ENCODE measurements around the gene LRRC4B.

The LRRC4B gene

DNA sequence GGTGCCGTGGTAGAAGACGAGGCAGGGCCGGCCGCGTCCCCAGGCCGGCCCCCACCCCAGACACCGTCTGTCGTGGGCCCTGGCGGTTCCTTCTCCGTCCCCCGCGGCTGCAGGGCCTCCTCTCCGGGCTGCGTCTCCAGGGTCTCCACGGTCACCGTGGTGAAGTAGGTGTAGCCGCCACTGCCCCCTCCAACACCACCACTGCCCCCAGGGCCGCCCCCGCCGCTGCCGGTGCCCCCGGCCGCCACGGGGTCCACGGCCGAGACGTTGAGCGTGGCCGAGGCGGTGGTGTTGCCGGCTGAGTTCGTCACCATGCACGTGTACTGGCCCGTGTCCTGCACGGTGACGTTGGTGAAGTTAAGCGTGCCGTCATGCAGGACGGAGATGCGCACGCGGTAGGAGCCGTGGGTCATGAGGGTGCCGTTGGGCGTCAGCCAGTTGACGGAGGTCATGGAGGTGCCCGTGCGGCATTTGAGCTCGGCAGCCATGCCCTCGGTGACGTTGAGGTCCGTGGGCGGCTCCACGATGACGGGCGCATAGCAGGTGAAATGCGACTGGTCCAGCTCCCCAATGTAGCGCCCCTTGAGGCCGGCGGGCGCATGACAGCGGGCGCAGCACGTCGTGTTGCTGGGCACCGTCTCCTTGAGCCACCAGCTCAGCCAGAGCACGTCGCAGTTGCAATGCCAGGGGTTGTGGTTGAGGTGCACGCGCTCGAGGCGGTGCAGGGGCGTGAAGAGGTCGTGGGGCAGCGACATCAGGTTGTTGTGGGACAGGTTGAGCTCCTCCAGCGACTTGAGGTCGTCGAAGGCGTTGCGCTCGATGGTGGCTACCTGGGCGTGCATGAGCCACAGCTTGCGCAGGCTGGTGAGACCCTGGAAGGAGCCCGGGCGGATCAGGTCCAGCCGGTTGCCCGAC lies 49.9 kb downstream of the LRRC4B start:
- DNase-seq: no peak

DNA sequence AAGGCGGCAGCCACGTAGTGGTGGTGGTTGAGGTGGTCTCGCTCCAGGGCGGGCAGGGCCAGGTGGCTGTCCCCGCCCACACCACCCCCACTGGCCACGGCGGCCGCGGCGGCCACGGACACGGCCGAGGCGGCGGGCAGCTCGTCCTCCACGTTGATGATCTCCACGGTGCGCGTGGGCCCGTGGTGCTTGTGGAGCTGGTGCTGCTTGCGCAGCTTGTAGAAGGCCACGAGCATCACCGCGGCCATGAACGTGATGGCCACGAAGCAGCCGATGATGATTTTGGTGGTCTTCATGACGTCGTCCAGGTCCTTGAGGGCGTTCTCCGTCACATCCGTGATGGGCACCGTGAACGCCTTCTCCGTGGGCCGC lies 50.5 kb downstream of the LRRC4B start:
- DNase-seq: no peak

DNA sequence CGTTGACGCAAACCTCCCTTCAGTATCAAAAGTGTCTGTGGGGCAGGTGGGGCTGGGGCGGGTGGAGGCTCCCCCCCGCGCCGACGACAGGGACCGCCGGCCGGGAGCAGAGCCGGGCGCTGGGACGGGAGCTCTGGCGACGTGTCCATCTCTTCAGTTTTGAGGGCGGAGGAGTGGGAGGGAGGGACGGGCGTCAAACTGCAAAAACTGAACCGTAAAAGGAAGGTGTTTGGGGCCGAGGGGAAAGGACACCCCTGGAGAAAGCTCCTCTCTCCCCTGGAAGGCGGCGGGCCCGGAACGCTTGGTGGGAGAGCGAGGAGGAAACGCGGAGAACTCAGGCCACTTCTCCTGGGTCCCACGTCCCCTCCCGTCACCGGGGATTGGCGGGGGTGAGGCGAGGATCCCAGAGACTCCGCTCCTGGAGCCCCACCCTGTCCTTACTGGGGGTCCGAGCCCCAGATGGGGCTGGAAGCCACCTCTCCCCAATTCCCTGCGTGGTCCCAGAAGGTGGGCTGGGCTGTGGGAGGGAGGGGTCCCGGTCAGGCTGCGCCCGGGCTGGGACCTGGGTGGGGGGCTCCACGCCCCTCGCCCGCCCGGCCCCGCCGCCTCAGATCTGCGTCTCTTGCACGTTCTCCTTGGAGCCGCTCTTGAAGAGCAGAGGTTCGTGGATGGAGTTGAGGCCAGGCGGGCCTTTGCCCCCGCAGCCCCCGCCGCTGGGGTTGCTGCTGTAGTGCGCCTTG lies 51.1 kb downstream of the LRRC4B start:
- DNase-seq: no peak

DNA sequence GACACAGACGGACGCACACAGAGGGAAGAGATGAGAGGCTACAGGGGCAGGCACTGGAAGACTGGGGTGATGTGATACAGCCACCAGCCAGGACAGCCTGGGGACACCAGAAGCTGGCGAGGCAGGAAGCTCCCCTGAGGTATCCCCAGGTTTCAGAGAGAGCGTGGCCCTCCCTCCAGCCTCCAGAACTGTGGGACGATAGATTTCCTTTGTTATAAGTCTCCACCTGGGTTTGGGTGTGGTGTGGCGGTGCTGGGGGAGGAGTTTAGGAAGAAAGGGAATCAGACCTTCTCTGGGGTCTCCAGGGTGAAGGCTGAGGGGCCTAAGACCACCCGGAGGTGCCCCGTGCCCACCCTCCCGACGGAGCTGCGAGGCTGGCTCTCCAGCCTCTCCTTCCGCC lies 51.8 kb downstream of the LRRC4B start:
- no peak for DNase-seq

DNA sequence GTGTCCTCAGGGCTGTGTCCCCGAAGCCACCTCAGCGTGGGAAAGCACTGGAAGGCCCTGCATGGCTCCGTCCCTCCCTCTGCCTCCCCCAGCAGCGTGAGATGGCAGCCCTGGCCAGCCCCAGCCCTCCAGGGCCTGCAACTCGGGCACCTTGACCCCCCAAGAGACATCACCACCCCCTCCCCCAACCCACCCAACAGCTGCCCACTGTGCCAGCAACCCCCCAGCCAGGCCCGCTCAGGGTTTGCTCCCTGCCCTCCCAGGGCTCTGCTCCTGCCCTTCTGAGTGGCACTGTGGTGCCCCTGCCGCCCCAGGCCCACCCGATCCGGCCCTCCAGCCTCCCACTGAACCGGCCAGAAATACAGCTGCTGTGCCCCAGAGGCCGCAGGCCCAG lies 53.1 kb downstream of the LRRC4B start:
- no peak for DNase-seq

DNA sequence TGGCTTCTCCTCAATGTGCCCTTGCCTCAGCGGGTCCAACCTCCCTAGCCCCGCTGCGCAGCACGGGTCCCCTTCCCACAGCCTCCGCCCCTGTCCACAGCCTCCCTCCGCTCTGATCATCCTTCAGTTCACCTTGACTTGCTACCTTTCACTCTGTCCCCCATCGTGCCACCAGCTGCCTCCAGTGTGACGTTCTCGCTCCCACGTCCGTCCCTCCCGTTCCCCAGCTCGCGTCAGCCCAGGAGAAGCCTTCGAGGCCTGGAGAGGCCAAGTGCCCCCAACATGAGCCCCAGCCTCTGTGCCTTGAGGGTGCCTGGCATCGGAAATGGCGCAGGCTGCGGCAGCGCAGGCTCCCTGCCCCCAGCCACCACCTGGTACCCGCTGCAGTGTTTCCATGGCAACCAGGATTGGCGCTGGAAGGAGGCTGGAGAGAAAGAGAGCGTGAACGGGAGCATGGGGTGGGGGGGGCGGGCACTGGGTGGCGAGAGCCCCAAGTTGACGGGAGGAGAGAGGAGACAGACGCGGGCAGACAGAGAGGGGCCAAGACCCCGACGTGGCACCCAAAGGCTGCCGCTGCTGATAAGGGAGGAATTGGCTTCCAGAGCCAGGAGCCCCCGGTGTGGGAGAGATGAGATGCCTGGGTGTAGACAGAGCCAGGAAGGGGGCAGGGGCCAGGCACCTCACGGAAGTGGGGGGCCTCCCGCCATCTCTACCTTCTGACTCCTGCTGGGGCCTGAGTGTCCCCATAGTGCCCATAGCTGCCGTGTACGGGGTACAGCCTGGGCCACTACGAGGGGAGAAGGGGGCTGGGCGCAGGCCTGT lies 53.7 kb downstream of the LRRC4B start:
- DNase-seq: peak; percentile 5

DNA sequence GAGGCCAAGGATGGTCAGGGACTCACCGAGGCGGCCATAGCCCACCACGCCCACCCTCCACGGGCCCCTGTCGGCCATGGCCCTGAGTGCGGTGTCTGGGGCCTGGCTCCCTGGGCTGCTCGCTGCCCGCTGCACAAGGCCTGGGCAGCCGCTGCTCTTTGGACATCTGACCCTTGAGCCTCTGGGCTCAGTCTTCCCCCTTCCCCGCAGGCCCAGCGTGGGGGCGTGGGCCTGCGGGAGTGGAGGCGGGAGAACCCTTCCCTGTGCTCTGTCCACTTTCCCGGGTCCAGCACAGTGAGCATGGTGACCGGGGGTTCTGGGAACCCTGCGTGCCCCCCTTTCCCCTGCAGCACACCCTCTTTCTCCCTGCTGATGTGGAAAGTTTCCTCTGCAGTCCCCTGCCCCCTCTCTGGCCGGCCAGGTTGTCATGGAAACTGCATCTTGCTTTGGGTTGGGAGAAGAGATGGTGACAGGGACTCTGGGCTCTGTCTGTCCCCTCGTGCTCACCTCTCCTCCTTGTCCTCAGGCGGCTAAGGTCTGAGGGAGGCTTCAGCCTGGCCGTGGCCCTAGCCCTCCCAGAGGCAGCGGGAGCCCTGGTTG lies 54.4 kb downstream of the LRRC4B start, which contains the start of gene ASPDH:
Gene ASPDH, minus strand, starts transcription at position 168 of the 600 bp plus-strand sequence. Its CDS starts 90 bp downstream, at position 78.
- no peak for DNase-seq

DNA sequence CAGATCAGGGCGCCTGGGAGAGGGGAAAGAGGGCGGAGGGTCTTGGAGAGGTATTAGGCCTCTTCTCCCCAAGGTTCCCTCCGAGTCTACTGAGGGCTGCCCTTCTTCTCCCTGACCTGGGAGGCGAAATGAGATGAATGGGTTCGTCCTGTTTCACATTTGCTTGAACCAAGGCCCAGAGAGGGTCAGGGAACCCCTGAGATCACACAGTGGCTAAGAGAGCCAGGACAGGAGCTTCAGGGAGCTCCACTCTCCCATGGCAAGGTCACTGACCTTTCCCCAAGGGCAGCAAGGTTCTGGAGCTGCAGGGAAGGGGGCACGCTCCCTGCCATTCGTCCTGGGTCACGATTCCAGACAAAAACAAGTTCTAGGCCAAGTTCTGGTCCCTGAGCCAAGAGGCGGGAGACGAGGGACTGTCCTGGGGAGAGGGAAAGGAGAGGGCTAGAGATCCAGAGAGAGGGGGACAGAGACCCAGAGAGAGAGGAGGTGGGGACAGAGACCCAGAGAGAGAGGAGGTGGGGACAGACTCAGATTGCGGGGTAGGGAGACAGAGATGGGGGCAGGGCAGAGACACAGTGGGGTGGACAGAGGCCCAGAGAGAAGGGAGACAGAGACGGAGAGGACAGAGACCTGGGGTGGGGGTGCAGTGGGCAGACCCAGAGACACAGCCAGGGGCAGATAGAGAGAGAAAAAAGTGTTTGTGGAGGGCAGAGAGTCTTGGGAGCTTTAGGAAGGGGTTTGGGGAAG lies 55.1 kb downstream of the LRRC4B start:
- no peak for DNase-seq

DNA sequence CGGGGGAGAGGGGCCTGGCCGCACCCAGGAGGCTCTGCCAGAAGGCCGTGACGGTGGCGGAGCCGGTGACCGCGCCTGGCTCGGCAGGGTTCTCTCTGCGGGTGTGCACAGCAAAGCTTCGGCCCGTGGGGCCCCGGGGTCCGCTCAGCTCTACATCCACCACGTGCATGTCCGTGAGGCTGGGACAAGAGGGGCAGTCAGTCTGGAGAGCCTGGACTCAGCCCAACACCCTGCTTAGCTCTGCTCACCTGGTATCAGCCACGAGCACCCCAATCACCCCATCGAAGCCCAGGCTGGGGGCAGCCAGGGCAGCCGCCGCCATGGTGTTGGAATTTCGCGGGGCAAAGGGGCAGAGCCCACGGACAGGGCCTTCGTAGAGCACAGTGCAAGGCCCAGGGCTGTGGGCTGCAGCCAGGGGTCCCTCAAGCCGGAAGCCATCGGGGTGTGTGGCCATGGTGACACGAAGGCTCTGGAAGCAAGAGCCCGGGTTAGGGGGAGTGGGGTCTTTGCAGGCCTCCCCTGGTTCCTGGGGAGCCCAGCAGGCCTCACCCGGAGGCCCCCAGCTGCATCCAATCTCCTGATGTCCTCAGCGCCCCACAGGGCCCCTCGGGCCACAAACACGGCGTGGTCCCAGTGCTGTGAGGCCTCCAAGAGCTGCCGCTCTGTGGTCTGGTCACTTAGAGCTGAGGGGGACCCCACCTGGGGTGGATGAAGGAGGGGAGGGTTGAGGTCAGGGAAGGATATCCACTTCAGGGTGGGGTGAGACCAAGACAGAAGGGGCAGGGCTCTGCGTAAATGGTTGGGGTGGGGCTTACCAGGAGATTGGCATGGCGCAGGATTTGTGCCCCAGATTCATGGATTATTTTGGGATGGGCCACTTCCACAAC lies 55.9 kb downstream of the LRRC4B start:
- DNase-seq: no peak

DNA sequence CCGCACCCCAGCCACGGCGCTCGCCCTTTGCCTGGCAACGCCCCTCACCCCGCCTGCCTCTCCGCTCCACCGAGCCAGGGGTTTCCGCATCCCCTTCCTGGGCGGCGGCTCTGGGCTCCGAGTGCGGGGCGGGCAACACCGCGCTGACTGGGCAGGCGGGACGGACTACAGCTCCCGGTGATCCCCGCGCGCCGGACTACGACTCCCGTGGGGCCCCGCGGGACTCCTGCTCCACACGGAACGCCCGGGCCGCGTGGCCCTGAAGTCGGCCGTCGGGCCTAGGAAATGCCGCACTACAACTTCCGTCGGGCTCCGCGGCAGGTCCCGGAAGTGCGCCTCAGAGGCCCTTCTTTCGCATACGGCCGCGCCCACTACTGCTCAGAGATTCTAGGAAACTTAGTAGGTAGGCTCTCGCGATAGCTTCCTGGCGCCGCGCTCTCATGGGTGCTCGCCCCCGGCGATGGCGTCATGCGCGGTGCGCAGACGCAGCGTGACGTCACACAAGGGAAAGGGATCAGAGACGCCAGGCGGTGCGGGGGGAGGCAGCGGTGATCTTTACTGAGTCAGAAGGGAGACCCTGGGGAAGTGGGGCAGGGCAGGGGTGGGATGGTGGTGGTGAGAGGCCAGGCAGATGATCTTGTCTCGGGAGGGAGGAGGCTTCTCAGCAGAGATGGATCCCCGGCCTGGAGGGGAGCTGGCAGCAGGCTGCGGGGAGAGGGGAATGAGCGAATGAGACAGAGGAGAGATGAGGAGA lies 57.0 kb downstream of the LRRC4B start, which contains the start of gene JOSD2:
Gene JOSD2, minus strand, starts transcription at position 123 of the 754 bp plus-strand sequence. CDS start 760 bp downstream, outside the sequence.
- DNase-seq: peak; percentile 100

DNA sequence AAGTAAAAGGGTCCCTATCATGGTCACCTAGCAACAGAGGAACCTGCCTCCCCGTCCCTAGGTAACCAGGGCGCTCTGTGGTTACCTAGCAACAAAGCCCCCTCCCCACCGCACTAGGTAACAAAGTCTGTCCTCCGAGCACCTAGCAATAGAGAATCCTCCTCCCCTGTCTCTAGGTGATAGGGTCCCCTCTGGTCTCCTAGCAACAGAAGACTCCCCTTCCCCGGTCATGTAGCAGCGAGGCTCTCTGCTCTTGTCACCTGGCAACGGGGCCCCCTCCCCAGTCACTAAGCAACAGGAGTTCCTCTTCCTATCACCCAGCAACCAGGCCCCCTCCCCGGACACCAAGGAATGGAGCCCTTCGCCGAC lies 57.6 kb downstream of the LRRC4B start:
- no peak for DNase-seq

DNA sequence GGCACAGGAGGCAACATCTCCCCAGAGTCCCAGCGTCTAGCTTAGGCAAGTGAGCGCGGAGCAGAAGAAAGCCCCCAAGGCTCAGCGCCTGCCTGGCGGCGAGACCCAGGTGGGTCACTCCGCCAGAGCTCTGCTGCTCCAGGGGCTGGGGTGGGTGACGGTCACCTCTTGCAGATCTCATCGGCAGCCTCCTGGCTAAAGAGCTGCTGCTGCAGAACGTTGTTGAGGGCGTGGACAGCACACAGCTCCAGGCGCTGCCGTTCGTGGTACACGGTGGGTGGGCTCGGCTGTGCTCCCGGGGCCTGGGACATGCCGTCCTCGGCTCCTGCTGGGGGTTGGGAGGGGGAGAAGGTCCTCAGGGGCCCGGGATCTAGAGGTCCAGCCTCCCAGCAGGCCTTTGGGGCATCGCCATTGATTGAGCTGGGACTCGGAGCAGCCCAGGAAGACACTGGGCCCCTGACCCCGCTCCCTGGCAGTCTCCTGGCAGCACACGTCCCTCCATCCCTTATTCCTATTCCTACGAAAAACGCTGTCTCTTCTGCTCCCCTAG lies 58.0 kb downstream of the LRRC4B start:
- DNase-seq: no peak

DNA sequence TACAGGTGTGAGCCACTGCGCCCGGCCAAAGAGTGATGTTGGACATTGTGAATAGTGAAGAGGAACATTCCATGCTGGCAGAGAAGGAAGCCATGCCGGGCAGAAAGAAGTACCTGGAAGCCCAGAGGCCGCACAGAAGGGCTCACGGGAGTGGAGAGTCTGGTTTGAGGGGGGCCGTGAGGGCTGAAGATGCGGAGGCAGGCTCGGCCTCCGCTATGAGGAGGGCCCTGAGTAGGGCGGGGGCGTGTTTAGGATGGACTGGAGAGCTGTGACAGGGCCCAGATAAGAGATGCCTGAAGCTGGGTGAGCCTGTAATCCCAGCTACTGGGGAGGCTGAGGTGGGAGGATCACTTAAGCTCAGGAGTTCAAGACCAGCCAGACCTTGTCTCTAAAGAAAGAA lies 58.9 kb downstream of the LRRC4B start:
- DNase-seq: no peak

DNA sequence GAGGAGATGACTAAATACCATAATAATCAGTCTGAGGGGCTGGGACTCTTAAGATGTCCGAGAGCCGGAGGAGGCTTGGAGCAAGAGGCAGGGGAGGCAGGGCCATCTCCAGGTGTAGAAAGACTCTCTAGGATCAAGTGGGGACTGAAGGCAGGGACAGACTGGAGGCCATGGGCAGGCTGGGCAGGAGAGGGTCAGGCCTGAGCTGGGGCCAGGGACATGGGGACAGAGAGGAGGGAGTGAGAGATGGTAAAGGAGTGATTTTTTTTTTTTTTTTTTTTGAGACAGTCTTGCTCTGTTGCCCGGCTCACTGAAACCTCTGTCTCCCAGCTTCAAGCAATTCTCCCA lies 59.4 kb downstream of the LRRC4B start:
- no peak for DNase-seq

DNA sequence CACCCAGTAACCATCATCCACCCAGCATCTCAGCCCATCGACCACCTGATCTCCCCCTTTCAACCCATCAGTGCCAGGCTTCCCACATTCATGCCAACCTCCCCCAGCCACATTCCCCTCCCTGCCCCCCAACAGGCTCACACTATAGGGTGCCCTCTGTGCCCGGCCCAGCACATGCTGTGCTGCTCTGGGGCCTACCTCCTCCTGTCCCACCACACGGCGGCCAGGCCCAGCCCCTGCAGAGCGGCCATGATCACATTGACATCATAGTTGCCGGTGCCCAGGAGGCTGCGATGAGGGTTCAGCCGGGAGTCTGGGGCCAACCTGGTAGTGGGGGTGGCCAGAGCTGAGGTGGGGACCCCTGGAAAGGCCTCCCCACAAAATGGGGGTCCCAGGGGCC lies 60.9 kb downstream of the LRRC4B start:
- DNase-seq: no peak

DNA sequence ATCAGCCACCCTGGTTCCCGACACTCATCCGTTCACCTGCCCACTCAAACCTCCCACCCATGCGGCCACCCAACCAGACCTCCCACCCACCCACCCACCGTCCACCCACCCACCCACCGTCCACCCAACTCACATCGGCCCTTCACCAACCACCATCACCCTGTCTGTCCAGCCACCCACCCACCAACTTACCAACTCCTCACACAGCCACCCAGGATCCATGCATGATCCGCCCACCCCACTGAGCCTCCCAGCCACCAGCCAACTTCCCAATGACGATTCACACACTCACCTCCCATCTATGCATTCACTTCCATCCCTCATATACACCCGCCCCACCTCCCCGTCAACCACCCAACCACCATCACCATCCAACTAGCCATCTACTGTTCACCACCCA lies 61.5 kb downstream of the LRRC4B start:
- no peak for DNase-seq

DNA sequence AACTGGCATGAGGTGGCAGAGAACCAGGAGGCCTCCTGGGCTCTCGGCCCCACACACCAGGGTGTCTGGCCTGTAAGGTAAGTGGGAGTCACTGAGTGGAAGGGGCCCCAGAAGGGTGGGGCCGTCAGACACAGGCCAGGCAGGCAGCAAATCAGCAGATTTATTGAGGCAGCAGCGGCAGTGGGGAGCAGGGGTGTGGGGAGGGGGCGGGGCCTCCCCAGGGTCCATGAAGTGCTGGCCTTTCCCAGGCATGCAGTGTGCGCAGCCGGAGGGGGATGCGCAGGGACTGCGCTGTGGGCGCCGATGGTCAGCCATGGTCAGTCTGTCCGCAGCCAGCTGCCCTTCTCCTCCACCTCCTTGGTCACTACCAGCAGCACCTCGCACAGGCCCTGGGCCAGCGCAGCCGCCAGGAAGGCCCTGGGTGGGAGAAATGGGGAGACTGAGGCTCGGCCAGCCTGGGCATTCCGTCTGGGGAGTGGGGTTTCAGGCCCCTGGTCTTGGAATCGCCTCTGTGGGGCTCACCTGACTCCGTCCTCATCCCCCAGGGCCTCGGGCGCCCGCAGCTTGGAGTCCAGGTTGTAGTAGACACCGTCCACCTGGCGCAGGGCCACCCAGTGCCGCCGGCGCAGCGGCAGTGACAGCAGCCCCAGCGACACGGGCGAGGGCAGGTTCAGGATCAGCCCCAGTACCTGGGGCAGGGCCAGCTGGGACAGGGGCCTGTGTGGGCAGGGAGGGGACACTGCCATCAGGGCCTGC lies 62.2 kb downstream of the LRRC4B start:
- no peak for DNase-seq

DNA sequence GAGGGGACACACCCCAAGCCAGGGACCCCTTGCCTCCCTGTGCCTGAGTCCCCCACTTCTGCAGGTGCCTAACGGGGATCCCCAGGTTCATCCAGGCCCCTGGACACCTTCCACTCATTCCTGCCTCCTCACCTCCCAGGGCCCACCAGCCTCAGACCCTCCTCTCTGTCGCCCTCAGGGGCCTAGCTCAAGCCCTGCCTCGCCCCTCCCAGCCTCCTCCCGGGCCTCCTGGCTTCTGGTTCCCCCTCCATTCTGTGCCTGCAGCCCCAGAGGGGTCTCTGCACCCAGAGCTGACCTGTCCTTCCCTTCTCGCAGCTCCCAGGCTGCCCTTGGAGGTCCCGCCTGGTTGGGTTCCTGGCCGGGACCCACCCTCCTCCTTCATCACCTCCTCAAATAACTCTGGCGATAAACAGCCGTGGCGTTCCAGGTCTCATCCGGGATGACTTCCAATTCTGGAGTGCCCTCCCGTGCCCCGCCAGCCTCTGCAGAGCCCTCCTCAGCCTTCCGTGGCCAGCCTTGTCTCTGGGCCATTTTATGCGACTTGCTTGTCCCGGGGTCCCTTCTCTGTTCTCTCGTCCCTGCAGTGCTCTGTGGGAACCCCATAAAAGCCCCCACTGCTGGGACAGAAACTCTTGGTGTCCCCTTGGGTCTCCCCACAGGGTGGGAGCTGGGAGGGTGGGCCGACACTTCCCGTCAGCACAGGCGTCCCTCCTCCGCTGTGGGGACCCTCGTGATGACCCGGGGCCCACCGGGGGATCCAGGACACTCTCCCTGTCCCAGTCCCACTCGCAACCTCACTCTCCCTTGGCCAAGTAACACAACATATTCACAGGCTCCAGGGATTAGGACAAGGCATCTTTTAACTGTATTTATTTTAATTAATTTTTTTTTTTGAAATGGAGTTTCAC lies 66.4 kb downstream of the LRRC4B start:
- DNase-seq: no peak

Measured in DMS153 (cell line).